ENCODE results near the gene LHX3. TPM values are rescaled to one million over a fixed set of nuclear protein-coding genes. Genes with fewer than 3 reads are reported as not detected.

The LHX3 gene
- total and polyA plus RNA-seq, 4 donors, result not detected

GRCh38 chr9:136235171-136235570 is 30.2 kb upstream of the LHX3 start:
- DNase-seq (no peak), ATAC-seq (ENCODE audit: insufficient read depth, low FRiP score) (no peak)
- no peak overlapping the region for H3K4me3 ChIP-seq
- H3K9ac ChIP-seq (ENCODE audit: insufficient read depth in 1 of 2, low read length in 2 of 2), result no peak overlapping the region
- H3K9me3 ChIP-seq (ENCODE audit: control insufficient read depth in 4 of 4, insufficient read depth in 3 of 4, low read length in 3 of 4), result no peaks in the 10 kb centered on the region
- no peaks in the 10 kb centered on the region for H3K27me3 ChIP-seq (ENCODE audit: control insufficient read depth in 3 of 3, insufficient read depth in 3 of 3, low read length in 2 of 3)
- no peak overlapping the region for H3K27ac ChIP-seq (ENCODE audit: low read depth in 1 of 2, low read length in 1 of 2)
- TF ChIP-seq CTCF (IDR thresholded peaks at IDR 0.05; ENCODE audit: control extremely low read depth, extremely low read depth), result no peak
- peaks cover 0 to 7% (median 0%) of the 10 kb centered on the region in 5 donors for H3K4me1 ChIP-seq (ENCODE audit: control insufficient read depth in 5 of 5, insufficient read depth in 5 of 5, low read length in 5 of 5)
- peaks cover 0 to 9% (median 4%) of the 10 kb centered on the region in 4 donors for H3K36me3 ChIP-seq (ENCODE audit: control insufficient read depth in 4 of 4, insufficient read depth in 4 of 4, low read length in 4 of 4)
- WGBS, 2 donors, result 96 to 97% methylated on average over 17 of the region's 17 CpGs

GRCh38 chr9:136234597-136234996 is 29.7 kb upstream of the LHX3 start:
- no peak for ATAC-seq (ENCODE audit: insufficient read depth, low FRiP score)
- 94 to 95% methylated on average over 21 of the region's 21 CpGs for whole genome bisulfite sequencing, 2 donors

GRCh38 chr9:136233868-136234267 is 28.9 kb upstream of the LHX3 start:
- 63 to 85% methylated on average over 14 of the region's 14 CpGs for WGBS, 2 donors
- H3K4me3 ChIP-seq, result no peak overlapping the region
- no peak for TF ChIP-seq CTCF (IDR thresholded peaks at IDR 0.05; ENCODE audit: control extremely low read depth, extremely low read depth)
- DNase-seq (no peak), ATAC-seq (ENCODE audit: insufficient read depth, low FRiP score) (no peak)
- H3K9ac ChIP-seq (ENCODE audit: insufficient read depth in 1 of 2, low read length in 2 of 2), result no peak overlapping the region
- H3K27ac ChIP-seq (ENCODE audit: low read depth in 1 of 2, low read length in 1 of 2), result no peak overlapping the region
- peaks cover 0 to 9% (median 4%) of the 10 kb centered on the region in 4 donors for H3K36me3 ChIP-seq (ENCODE audit: control insufficient read depth in 4 of 4, insufficient read depth in 4 of 4, low read length in 4 of 4)
- H3K27me3 ChIP-seq (ENCODE audit: control insufficient read depth in 3 of 3, insufficient read depth in 3 of 3, low read length in 2 of 3), result no peaks in the 10 kb centered on the region
- H3K9me3 ChIP-seq (ENCODE audit: control insufficient read depth in 4 of 4, insufficient read depth in 3 of 4, low read length in 3 of 4), result no peaks in the 10 kb centered on the region
- no peaks in the 10 kb centered on the region for H3K4me1 ChIP-seq (ENCODE audit: control insufficient read depth in 5 of 5, insufficient read depth in 5 of 5, low read length in 5 of 5)

More at GRCh38 chr9:136234597-136234996, 29.7 kb upstream of the LHX3 start:
- no peak for TF ChIP-seq CTCF (IDR thresholded peaks at IDR 0.05; ENCODE audit: control extremely low read depth, extremely low read depth)
- Histone ChIP-seq H3K9me3 (ENCODE audit: control insufficient read depth in 4 of 4, insufficient read depth in 3 of 4, low read length in 3 of 4) (no peaks in the 10 kb centered on the region), H3K4me1 (ENCODE audit: control insufficient read depth in 5 of 5, insufficient read depth in 5 of 5, low read length in 5 of 5) (peaks cover 0 to 5% (median 0%) of the 10 kb centered on the region in 5 donors), H3K27ac (ENCODE audit: low read depth in 1 of 2, low read length in 1 of 2) (no peak overlapping the region), H3K36me3 (ENCODE audit: control insufficient read depth in 4 of 4, insufficient read depth in 4 of 4, low read length in 4 of 4) (peaks cover 0 to 9% (median 4%) of the 10 kb centered on the region in 4 donors), H3K27me3 (ENCODE audit: control insufficient read depth in 3 of 3, insufficient read depth in 3 of 3, low read length in 2 of 3) (no peaks in the 10 kb centered on the region), H3K9ac (ENCODE audit: insufficient read depth in 1 of 2, low read length in 2 of 2) (no peak overlapping the region), H3K4me3 (no peak overlapping the region)
- DNase-seq, result no peak

- no peak overlapping the region for H3K27ac ChIP-seq (ENCODE audit: low read depth in 1 of 2, low read length in 1 of 2)
- ATAC-seq (ENCODE audit: insufficient read depth, low FRiP score), result no peak
- no peak for TF ChIP-seq CTCF (IDR thresholded peaks at IDR 0.05; ENCODE audit: control extremely low read depth, extremely low read depth)
- DNase-seq, result no peak
- no peaks in the 10 kb centered on the region for H3K4me1 ChIP-seq (ENCODE audit: control insufficient read depth in 5 of 5, insufficient read depth in 5 of 5, low read length in 5 of 5)
- 52 to 70% methylated on average over 15 of the region's 15 CpGs for WGBS, 2 donors
- H3K9me3 ChIP-seq (ENCODE audit: control insufficient read depth in 4 of 4, insufficient read depth in 3 of 4, low read length in 3 of 4), result no peaks in the 10 kb centered on the region
- H3K36me3 ChIP-seq (ENCODE audit: control insufficient read depth in 4 of 4, insufficient read depth in 4 of 4, low read length in 4 of 4), result peaks cover 0 to 9% (median 4%) of the 10 kb centered on the region in 4 donors
- no peak overlapping the region for H3K9ac ChIP-seq (ENCODE audit: insufficient read depth in 1 of 2, low read length in 2 of 2)
- no peaks in the 10 kb centered on the region for H3K27me3 ChIP-seq (ENCODE audit: control insufficient read depth in 3 of 3, insufficient read depth in 3 of 3, low read length in 2 of 3)
- no peak overlapping the region for H3K4me3 ChIP-seq
Measured at GRCh38 chr9:136233411-136233810, 28.5 kb upstream of the LHX3 start.
